GM06990 (cell line): ENCODE data around the gene SCNN1B.
A peak's percentile ranks its signal among the peaks of the same experiment; 100 is the strongest.

Experiments used
- DNase-seq: peaks from one replicate; pipeline ENCODE4 v3.0.0-alpha.2; 2011; ENCODE audit not compliant: insufficient read length; ENCODE audit errors: extremely low read depth
- H3K27me3 ChIP-seq: replicated peaks from 2 replicates; pipeline ENCODE4 v1.6.0; 2011; ENCODE audit warnings: low read length; ENCODE audit not compliant: control insufficient read depth, insufficient read depth
- H3K36me3 ChIP-seq: 2 replicates; pipeline ENCODE4 v1.5.1; 2011; ENCODE audit warnings: low read length; ENCODE audit not compliant: control insufficient read depth, insufficient read depth
- H3K4me3 ChIP-seq: replicated peaks from 2 replicates; pipeline ENCODE4 v1.5.1; 2011; ENCODE audit warnings: low read depth, mild to moderate bottlenecking, control low read depth, low read length
- CTCF ChIP-seq: IDR thresholded peaks from 2 replicates; pipeline ENCODE4 v1.5.1; 2011; ENCODE audit warnings: low read length, control low read depth, mild to moderate bottlenecking, inconsistent platforms; ENCODE audit not compliant: insufficient read depth, poor library complexity, severe bottlenecking

The SCNN1B gene

GRCh38 chr16:23345237-23345636 lies 43.1 kb downstream of the SCNN1B start:
- no peak for DNase-seq
- H3K4me3 ChIP-seq: no peak overlapping the region
- no peak for TF ChIP-seq CTCF
- H3K36me3 ChIP-seq: no peaks in the 10 kb centered on the region
- H3K27me3 ChIP-seq: no peaks in the 10 kb centered on the region

- peak; percentile 23 for TF ChIP-seq CTCF
- Histone ChIP-seq H3K4me3 (no peak overlapping the region), H3K36me3 (no peaks in the 10 kb centered on the region), H3K27me3 (no peaks in the 10 kb centered on the region)
- no peak for DNase-seq
These were observed 46.7 kb downstream of the SCNN1B start for GRCh38 chr16:23348579-23349469.

DNA sequence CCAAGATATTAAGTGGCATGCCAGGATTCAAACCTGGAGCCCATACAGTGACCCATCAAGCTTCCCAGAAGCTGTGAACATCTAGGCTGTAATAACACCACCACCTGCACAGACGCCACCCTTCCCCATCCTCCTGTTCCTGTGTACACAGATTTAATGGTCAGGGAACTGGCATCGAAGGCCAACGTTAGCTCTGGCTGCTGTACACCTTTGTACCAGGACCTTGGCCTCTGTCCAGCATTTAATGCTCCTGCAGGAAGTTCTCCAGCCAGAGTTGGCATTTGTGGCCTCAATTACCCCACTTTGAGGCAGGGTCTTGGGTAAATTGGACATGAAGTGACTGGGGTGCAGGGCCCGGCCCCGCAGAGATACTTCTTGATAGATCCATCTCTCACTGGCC lies 49.3 kb downstream of the SCNN1B start:
- H3K27me3 ChIP-seq: no peaks in the 10 kb centered on the region
- TF ChIP-seq CTCF: no peak

GRCh38 chr16:23353440-23353839 lies 51.3 kb downstream of the SCNN1B start:
- Histone ChIP-seq H3K27me3 (no peaks in the 10 kb centered on the region), H3K36me3 (no peaks in the 10 kb centered on the region), H3K4me3 (no peak overlapping the region)
- no peak for TF ChIP-seq CTCF
- no peak for DNase-seq

More for the DNA sequence above, 49.3 kb downstream of the SCNN1B start:
- no peaks in the 10 kb centered on the region for H3K36me3 ChIP-seq
- no peak overlapping the region for H3K4me3 ChIP-seq
- no peak for DNase-seq

DNA sequence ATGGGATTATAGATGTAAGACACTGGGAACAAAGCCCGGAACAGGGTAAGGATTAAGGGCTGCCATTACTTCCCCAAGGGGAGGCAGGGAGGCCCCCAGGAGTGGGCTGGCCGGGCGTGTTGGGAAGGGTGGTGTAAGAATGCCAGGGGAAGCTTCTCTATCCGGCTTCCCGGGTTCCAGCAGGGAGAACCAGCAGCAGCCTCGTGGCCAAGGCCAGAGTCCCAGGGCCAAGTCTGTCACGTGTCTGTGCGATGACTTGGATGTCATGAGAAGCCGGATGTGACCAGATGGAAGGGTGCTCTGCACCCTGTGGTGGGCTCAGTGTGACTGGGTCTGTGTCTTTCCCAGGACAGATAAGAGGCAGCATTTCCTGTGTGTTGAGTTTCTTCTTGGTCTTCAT lies 52.1 kb downstream of the SCNN1B start:
- no peak for TF ChIP-seq CTCF
- no peak for DNase-seq
- Histone ChIP-seq H3K36me3 (no peaks in the 10 kb centered on the region), H3K4me3 (no peak overlapping the region), H3K27me3 (no peaks in the 10 kb centered on the region)
